Measurements from ENCODE around the gene COX7A1.
"Not testable (repeated sequence)": the region's sequence is repeated elsewhere in the genome, so short reads cannot be mapped to it uniquely, and the experiment has no call there.

Gene COX7A1

GRCh38 chr19:36141039-36141927 lies 11.0 kb downstream of the COX7A1 start:
- DNase-seq: peak; percentile 98

DNA sequence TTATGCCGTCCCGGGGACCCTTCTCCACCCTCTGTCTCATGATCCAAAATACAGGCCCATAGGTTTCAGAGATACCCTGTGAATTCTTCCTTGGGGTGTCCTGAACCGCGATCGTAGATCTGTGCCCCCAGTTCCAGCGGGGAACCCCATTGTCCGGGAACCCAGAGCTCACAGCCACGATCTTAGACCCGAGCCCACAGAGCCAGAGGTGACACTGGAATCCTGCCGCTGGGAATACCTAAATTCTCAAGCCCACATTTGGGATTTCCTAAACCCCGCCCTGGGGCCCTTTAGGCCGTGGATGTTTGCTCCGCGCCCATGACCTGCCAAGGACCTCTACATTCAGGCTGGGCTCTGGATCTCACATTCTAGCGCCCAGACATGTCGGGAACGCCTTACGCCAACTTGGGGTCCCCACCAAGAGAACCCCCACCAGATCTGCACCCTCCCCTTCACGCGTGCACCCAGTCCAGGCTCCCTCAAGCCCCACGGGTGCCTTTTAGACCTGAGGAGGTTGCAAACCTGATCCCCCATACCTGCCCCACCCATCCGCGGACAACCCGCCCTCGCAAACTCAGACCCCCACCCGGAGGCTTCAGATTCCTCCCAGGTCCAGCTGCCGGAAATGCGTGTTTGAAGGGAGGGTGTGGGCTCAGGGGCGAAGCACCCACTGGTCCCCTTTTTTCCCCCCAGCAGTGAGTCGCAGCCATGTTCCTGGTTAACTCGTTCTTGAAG lies 11.8 kb downstream of the COX7A1 start:
- peak; percentile 70 for DNase-seq

- DNase-seq: peak; percentile 96
Measured at GRCh38 chr19:36139473-36140303, 12.6 kb downstream of the COX7A1 start, which contains the start of gene CAPNS1. CAPNS1 (plus strand) TSS chr19:36140066; CDS start chr19:36141012, 946 bp downstream.

DNA sequence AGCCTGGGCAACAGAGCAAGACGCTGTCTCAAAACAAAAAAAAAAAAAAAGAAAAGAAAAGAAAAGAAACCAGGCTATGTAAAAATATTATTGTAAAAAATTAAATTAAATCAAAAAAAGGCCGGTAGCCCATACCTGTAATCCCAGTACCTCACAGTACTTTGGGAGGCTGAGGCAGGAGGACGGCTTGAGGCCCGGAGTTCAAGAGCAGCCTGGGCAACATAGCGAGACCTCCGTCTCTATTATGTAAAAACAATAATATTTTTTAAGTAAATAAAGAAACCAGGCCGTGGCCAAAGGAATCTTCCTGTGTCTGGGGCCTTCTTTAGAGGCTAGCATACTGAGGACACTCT lies 13.2 kb downstream of the COX7A1 start:
- DNase-seq: no peak

DNA sequence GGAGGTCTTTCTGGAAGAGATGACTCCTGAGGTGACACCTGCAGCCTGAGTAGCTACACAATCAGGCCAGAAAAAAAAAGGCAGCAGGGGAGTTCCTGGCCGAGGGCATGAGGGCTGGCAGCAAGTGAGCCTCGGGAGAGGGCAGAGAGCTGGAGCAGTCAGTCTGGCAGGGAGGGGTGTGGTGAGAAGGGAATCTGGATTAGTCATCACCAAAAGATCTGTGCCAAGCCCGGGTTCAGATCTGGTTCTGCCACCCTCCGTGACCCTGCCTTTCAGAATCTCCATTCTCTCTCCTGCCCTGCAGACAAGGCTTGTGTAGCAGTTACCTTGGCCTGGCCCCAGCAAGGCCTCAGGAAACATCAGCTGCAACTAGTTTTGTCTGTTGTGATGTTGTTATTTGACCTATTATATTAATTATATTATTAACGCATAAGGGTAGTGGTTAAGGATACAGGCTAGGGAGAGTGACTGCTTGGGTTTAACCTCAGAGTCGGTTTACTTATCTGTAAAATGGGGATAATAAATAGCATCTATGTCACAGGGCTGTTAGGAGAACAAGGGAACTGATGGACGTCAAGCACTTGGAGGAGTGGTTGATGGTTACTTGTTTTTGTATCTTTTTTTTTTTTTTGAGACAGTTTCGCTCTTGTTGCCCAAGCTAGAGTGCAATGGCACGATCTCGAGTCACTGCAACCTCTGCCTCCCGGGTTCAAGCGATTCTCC lies 15.1 kb downstream of the COX7A1 start:
- no peak for DNase-seq

DNA sequence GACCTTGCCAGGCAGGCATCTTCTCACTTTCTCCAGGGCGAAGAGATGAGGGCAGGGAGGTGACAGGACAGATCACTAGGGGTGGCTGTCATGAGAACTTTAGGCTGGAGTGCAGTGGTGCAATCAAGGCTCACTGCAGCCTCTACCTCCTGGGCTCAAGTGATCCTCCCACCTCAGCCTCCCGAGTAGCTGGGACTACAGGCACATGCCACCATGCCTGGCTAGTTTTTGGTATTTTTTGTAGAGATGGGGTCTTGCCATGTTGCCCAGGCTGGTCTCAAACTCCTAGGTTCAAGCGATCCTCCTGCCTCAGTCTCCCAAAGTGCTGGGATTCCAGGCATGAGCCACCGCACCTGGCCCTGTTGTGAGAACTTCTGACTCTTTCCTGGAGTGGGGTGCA lies 17.4 kb downstream of the COX7A1 start:
- not testable (repeated sequence) for DNase-seq

- not testable (repeated sequence) for DNase-seq
Measured at GRCh38 chr19:36131221-36131620, 21.0 kb downstream of the COX7A1 start.

GRCh38 chr19:36128392-36128736 lies 23.9 kb downstream of the COX7A1 start:
- DNase-seq: no peak

- no peak for DNase-seq
Measured at GRCh38 chr19:36125557-36125956, 26.7 kb downstream of the COX7A1 start.

GRCh38 chr19:36121486-36122124 lies 30.6 kb downstream of the COX7A1 start:
- DNase-seq: no peak

DNA sequence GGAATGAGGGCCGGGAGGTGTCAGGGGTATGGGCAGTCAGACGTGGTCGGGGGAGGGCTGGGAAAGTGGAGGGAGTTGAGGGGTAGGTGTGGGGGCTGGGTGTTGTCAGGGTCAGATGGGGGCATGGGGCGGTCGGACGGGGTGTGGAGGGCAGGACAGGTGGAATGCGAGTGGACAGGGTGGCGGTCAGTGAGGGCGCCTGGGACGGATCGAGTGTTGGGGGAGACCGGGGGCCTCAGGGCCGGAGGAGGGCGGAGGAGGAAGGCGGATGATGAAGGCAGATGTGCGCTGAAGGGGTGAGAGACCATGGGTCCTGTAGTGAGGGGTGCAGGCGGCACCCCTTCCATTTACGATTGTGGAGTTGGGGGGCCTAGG lies 31.3 kb downstream of the COX7A1 start:
- no peak for DNase-seq

DNA sequence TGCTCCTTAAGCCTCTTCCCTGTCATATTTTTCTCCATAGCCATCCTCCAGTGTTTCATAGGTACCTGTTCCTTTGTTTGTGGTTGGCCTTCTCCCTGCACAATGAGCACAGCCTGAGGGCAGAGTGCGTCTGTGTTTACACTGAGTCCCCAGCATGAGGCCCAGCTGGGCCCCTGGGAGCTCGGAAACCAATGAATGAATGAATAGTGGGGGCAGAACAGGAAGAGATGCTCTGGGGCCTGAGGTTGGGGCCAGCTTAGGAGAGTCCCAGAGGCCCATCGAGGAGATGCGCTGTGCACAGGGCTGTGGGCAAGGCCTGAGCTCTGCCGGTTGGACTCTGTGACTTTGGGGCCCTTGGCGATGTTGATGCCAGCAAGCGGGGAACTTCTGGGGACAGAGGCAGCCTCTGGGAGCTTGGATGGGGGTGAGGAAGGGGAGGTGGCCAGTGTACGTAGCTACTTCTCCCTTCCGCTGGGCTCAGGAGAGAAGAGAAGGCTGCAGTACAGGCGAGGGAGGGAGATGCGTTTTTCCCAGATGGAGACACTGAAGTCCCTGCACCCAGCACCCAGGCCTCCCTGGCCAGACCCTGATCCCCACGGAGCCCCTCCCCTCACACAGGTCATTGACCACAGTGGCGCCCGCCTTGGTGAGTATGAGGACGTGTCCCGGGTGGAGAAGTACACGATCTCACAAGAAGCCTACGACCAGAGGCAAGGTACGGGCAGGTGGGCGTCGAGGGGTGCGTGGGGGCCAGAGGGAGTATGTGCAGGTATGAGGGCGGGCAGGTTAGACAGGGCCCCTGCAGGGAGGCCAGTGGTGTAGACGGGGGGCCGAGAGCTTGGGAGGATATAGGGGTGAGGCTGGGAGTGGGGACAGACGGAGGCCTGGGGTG lies 31.9 kb downstream of the COX7A1 start:
- DNase-seq: no peak

DNA sequence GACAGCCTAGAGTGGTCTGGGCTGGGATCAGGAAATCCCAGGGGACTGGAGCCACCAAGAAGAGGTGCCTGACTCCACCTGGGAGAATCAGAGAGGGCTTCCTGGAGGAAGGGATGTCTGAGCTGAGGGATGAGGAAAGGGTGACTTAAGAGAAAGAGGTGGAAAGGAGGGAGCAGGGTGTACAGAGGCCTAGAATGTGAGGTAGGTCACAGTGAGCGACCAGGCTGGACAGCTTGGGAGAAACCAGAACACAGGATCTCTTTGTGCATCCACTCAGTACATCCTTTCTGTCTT lies 36.0 kb downstream of the COX7A1 start:
- DNase-seq: no peak

DNA sequence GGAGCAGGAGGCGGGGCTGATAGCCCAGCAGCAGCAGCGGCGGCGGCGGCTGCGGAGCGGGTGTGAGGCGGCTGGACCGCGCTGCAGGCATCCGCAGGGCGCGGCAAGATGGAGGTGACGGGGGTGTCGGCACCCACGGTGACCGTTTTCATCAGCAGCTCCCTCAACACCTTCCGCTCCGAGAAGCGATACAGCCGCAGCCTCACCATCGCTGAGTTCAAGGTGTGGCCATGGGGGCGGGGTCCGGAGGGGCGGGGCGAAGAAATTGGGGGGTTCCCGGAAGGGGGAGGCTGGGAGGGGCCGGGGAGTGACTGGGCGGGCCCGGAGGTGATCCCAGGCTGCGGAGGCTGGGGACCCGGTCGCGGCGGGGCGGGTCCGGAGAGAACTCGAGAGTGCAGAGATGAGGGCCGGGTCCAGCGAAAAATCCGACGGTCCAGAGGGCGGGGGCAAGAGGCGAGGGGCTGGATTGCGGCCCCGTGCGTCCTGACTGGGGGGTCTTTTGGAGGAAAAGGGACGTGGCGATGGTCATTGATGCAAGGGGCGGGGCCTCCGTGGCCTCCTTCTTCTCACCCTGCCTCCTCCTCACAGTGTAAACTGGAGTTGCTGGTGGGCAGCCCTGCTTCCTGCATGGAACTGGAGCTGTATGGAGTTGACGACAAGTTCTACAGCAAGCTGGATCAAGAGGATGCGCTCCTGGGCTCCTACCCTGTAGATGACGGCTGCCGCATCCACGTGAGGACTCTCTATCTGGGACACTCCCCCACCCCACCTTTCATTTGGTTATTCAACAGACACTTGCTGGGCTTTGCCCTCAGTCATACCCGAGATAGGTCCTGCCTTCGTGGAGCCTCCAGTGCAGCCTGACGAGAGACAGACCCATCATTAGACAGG lies 36.5 kb downstream of the COX7A1 start, which contains the start of gene TBCB:
Gene TBCB, plus strand, starts transcription at position 16 of the 891 bp plus-strand sequence. Its CDS starts 93 bp downstream, at position 109.
- peak; percentile 93 for DNase-seq

- DNase-seq: peak; percentile 99
Measured at GRCh38 chr19:36114721-36115452, 37.4 kb downstream of the COX7A1 start, which contains the start of gene POLR2I. POLR2I (minus strand) TSS chr19:36114875; CDS start chr19:36114856, 19 bp downstream.

DNA sequence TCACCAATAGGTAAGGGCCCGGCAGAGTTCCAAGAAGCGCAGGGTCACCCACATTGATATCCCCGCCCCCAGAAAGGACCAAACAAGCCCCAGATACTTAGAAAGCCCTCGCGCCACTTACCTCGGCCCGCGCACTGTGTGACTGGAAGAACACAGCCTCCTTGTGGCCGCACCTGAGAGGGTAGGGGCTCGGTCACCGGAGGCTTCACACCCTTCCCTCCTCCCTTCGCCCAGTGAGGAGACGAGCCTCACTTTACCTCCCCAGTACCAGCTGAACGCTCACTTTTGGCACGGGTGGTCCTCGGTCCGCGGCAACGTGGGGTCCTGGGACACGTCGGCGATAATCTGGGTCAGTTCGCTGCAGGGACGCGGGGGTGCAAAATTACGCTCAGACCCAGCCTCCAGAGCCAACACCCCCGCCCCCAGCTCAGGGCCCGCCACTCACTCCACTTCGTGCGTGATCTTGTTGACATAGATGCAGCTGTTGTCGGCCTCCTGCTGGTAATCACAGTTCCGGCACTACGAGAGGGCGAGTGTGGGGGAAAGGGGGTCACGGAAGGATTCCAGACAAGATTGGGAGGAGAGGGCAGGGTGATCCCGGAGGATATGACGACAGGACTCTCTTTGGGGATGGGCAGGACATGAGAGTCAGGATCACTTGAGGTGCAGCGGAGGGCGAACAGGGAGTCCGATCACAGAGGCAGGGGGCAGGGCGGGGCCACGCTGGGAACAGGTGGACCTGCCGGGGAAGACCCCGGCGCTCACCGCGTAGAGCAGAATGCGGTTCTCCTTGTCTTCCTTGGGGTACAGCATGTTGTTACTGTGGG lies 38.1 kb downstream of the COX7A1 start:
- no peak for DNase-seq

- no peak for DNase-seq
Measured at GRCh38 chr19:36113425-36113824, 38.8 kb downstream of the COX7A1 start.

- no peak for DNase-seq
Measured at GRCh38 chr19:36112678-36113077, 39.6 kb downstream of the COX7A1 start.
